Measurements from ENCODE around the gene PHACTR3.

GRCh38 chr20:59804871-59805665 is 200.7 kb downstream of the PHACTR3 start:
- no peak for TF ChIP-seq CTCF (IDR thresholded peaks at IDR 0.05)
- TF ChIP-seq ZFX (IDR thresholded peaks at IDR 0.05; ENCODE audit: borderline replicate concordance): no peak
